ENCODE results near the gene ITGA3. TPM values are rescaled to one million over a fixed set of nuclear protein-coding genes. Genes with fewer than 3 reads are reported as not detected.

The ITGA3 gene
- total and polyA plus RNA-seq, 2 of the 13 experiments (the other 11 are each of a cell fraction or from before 2014, with no cell fraction given) = 0.48 to 0.69 TPM

DNA sequence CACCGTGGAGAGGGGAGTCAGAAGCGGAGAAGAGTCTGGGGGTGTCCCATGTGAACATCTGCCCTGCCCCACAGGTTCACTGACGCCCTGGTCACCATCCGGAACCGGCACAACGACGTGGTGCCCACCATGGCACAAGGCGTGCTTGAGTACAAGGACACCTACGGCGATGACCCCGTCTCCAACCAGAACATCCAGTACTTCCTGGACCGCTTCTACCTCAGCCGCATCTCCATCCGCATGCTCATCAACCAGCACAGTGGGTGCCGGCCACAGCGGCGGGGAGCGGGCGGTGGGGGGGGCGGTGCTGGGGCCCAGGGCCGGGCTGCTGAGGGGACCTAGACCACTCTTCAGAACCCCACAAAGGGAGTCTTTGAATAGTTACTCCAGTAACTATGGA is 49.9 kb downstream of the ITGA3 start:
- intact Hi-C loops (cut with micrococcal nuclease; ENCODE audit: unreplicated experiment) = no loop called here
- POLR2A ChIA-PET = no interaction called here
- 96% methylated on average over 16 of the region's 21 CpGs for WGBS (ENCODE audit: low lambda C conversion rate)

More for the DNA sequence above, 49.9 kb downstream of the ITGA3 start:
- FAIRE-seq (no peak), ATAC-seq (no peak), DNase-seq (ENCODE audit: low spot score) (no peak)
- no peaks in the 10 kb centered on the region for H3K79me2 ChIP-seq (ENCODE audit: insufficient read depth, low read length)
- H3K4me1 ChIP-seq (ENCODE audit: insufficient read depth, low read length) = peaks cover 45% of the 10 kb centered on the region
- no peaks in the 10 kb centered on the region; a peak in 1 of 5 replicates for H3K36me3 ChIP-seq (replicated peaks in 1 of 2; ENCODE audit: control insufficient read depth in 1 of 2, insufficient read depth in 2 of 2, low read length in 2 of 2)
- H3K9me3 ChIP-seq (ENCODE audit: low read length) = no peaks in the 10 kb centered on the region
- no peak overlapping the region for H2AFZ ChIP-seq (ENCODE audit: low read length)
- TF ChIP-seq, protein P1, sequence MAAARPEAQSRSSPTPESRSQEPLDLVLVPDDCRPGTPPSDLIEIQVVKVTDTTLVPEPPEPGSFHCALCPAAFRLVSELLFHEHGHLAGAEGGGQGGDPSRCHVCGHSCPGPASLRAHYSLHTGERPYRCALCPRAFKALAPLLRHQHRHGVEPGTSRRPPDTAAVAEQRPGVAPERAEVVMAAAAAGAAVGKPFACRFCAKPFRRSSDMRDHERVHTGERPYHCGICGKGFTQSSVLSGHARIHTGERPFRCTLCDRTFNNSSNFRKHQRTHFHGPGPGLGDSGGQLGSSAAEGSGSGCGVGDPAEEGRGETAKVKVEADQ (CRISPR knock-in tag; IDR thresholded peaks at IDR 0.05; ENCODE audit: borderline replicate concordance) = no peak
- no peak for TF ChIP-seq ZNF441 (CRISPR knock-in tag; IDR thresholded peaks at IDR 0.05; ENCODE audit: borderline replicate concordance)
- TF ChIP-seq ZNF33B (CRISPR knock-in tag; IDR thresholded peaks at IDR 0.05) = no peak
- no peak for TF ChIP-seq FOXK2 (IDR thresholded peaks at IDR 0.05)
- TF ChIP-seq ZSCAN12 (CRISPR knock-in tag; IDR thresholded peaks at IDR 0.05) = no peak
- TF ChIP-seq ZSCAN9 (CRISPR knock-in tag; IDR thresholded peaks at IDR 0.05; ENCODE audit: borderline replicate concordance) = no peak
- TF ChIP-seq, protein P2, sequence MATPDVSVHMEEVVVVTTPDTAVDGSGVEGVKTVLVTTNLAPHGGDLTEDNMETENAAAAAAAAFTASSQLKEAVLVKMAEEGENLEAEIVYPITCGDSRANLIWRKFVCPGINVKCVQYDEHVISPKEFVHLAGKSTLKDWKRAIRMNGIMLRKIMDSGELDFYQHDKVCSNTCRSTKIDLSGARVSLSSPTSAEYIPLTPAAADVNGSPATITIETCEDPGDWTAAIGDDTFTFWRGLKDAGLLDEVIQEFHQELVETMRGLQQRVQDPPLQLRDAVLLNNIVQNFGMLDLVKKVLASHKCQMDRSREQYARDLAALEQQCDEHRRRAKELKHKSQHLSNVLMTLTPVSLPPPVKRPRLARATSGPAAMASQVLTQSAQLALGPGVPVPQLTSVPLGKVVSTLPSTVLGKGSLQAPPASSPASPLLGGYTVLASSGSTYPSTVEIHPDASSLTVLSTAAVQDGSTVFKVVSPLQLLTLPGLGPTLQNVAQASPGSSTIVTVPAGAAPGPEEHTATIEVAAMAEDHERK (CRISPR knock-in tag; IDR thresholded peaks at IDR 0.05; ENCODE audit: low read depth) = no peak
- TF ChIP-seq KLF11 (CRISPR knock-in tag; IDR thresholded peaks at IDR 0.05) = no peak
- TF ChIP-seq ZNF264 (CRISPR knock-in tag; IDR thresholded peaks at IDR 0.05) = no peak
- no peaks in the 10 kb centered on the region for H3K27me3 ChIP-seq (ENCODE audit: control insufficient read depth in 1 of 2, insufficient read depth in 2 of 2, low read length in 2 of 2)
- no TSS peak for BruUV-seq (replicated peaks)
- H4K20me1 ChIP-seq (ENCODE audit: insufficient read depth, low read length) = no peaks in the 10 kb centered on the region
- no peak overlapping the region for H3K4me2 ChIP-seq (ENCODE audit: low read depth, low read length)
- in situ Hi-C loops (cut with HindIII; ENCODE audit: extremely low pct_ligation_motif_present, low pct_unique_long_range_greater_than_20kb) = no loop called here
- H3K4me3 ChIP-seq (replicated peaks in 1 of 3; ENCODE audit: insufficient read depth in 1 of 3, low read depth in 2 of 3, low read length in 3 of 3) = no peak overlapping the region
- no peak overlapping the region for H3K27ac ChIP-seq (ENCODE audit: extremely low read length, insufficient read depth, low read length)
- CTCF ChIA-PET (ENCODE audit: low intra/inter-chr PET ratio, low total read pairs) = no interaction called here
- H3K9ac ChIP-seq (ENCODE audit: insufficient read depth, low read depth, low read length) = no peak overlapping the region
